ENCODE measurements around the gene NAV1. TPM values are rescaled to one million over a fixed set of nuclear protein-coding genes. Genes with fewer than 3 reads are reported as not detected.
A peak's percentile ranks its signal among the peaks of the same experiment; 100 is the strongest.

Gene NAV1
- total and polyA plus RNA-seq, 4 donors = 1.1 to 2.0 (median 1.3) TPM

DNA sequence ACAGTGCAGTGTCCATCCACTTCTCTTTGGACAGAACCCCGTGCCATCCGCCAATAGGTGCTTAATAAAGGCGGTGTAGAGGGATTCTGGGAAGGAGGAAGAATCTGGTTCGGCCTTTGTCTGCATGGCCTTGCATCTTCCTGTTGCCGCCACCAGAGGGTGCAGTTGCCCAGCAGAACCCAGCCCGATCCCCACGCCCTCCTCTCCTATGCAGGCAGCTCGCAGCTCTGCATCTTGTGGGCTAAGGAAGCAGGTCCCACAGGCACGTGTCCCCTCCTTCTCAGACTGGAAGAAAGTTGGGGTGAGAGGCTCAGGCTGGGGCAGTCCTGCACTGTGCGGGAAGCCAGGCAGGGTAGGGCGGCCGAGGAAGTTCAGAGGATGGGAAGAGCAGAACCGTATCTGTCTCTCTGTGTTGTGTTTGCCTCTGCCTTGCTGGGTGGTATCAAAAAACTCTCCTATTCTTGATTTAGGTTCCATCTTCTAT lies 20.8 kb downstream of the NAV1 start:
- WGBS = 18% methylated on average over 13 of the region's 13 CpGs
- H3K9ac ChIP-seq (ENCODE audit: low read depth in 1 of 2, low read length in 2 of 2) = no peak overlapping the region
- no peak overlapping the region for H3K4me3 ChIP-seq (ENCODE audit: low read depth in 1 of 3, low read length in 3 of 3)
- H3K27ac ChIP-seq (ENCODE audit: low read depth in 1 of 2, low read length in 2 of 2) = no peak overlapping the region
- H3K27me3 ChIP-seq (ENCODE audit: control insufficient read depth in 4 of 4, insufficient read depth in 4 of 4, low read length in 3 of 4) = no peaks in the 10 kb centered on the region
- no peaks in the 10 kb centered on the region for H3K4me1 ChIP-seq (ENCODE audit: control insufficient read depth in 4 of 4, insufficient read depth in 4 of 4, low read length in 3 of 4)
- peak; percentile 72 for DNase-seq (ENCODE audit: low spot score)
- no peaks in the 10 kb centered on the region for H3K36me3 ChIP-seq (ENCODE audit: control insufficient read depth in 4 of 4, insufficient read depth in 3 of 4, low read depth in 1 of 4, low read length in 3 of 4)
- H3K9me3 ChIP-seq (ENCODE audit: control insufficient read depth in 4 of 4, low read length in 3 of 4) = no peaks in the 10 kb centered on the region
- TF ChIP-seq NR2F2 (IDR thresholded peaks at IDR 0.05) (no peak), SP1 (IDR thresholded peaks at IDR 0.05) (no peak), RAD21 (IDR thresholded peaks at IDR 0.05) (peak; percentile 98 to 99), TAF1 (conservative IDR thresholded peaks at IDR 0.05) (no peak)
- TF ChIP-seq, protein P1, sequence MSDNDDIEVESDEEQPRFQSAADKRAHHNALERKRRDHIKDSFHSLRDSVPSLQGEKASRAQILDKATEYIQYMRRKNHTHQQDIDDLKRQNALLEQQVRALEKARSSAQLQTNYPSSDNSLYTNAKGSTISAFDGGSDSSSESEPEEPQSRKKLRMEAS (IDR thresholded peaks at IDR 0.05) = no peak
- TF ChIP-seq, protein P2, sequence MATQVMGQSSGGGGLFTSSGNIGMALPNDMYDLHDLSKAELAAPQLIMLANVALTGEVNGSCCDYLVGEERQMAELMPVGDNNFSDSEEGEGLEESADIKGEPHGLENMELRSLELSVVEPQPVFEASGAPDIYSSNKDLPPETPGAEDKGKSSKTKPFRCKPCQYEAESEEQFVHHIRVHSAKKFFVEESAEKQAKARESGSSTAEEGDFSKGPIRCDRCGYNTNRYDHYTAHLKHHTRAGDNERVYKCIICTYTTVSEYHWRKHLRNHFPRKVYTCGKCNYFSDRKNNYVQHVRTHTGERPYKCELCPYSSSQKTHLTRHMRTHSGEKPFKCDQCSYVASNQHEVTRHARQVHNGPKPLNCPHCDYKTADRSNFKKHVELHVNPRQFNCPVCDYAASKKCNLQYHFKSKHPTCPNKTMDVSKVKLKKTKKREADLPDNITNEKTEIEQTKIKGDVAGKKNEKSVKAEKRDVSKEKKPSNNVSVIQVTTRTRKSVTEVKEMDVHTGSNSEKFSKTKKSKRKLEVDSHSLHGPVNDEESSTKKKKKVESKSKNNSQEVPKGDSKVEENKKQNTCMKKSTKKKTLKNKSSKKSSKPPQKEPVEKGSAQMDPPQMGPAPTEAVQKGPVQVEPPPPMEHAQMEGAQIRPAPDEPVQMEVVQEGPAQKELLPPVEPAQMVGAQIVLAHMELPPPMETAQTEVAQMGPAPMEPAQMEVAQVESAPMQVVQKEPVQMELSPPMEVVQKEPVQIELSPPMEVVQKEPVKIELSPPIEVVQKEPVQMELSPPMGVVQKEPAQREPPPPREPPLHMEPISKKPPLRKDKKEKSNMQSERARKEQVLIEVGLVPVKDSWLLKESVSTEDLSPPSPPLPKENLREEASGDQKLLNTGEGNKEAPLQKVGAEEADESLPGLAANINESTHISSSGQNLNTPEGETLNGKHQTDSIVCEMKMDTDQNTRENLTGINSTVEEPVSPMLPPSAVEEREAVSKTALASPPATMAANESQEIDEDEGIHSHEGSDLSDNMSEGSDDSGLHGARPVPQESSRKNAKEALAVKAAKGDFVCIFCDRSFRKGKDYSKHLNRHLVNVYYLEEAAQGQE (IDR thresholded peaks at IDR 0.05) = no peak
- TF ChIP-seq, protein P3, sequence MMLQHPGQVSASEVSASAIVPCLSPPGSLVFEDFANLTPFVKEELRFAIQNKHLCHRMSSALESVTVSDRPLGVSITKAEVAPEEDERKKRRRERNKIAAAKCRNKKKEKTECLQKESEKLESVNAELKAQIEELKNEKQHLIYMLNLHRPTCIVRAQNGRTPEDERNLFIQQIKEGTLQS (IDR thresholded peaks at IDR 0.05) = no peak
- TF ChIP-seq, protein P4, sequence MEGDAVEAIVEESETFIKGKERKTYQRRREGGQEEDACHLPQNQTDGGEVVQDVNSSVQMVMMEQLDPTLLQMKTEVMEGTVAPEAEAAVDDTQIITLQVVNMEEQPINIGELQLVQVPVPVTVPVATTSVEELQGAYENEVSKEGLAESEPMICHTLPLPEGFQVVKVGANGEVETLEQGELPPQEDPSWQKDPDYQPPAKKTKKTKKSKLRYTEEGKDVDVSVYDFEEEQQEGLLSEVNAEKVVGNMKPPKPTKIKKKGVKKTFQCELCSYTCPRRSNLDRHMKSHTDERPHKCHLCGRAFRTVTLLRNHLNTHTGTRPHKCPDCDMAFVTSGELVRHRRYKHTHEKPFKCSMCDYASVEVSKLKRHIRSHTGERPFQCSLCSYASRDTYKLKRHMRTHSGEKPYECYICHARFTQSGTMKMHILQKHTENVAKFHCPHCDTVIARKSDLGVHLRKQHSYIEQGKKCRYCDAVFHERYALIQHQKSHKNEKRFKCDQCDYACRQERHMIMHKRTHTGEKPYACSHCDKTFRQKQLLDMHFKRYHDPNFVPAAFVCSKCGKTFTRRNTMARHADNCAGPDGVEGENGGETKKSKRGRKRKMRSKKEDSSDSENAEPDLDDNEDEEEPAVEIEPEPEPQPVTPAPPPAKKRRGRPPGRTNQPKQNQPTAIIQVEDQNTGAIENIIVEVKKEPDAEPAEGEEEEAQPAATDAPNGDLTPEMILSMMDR (IDR thresholded peaks at IDR 0.05; ENCODE audit: low read depth, low read length, missing input control) = peak; percentile 98

DNA sequence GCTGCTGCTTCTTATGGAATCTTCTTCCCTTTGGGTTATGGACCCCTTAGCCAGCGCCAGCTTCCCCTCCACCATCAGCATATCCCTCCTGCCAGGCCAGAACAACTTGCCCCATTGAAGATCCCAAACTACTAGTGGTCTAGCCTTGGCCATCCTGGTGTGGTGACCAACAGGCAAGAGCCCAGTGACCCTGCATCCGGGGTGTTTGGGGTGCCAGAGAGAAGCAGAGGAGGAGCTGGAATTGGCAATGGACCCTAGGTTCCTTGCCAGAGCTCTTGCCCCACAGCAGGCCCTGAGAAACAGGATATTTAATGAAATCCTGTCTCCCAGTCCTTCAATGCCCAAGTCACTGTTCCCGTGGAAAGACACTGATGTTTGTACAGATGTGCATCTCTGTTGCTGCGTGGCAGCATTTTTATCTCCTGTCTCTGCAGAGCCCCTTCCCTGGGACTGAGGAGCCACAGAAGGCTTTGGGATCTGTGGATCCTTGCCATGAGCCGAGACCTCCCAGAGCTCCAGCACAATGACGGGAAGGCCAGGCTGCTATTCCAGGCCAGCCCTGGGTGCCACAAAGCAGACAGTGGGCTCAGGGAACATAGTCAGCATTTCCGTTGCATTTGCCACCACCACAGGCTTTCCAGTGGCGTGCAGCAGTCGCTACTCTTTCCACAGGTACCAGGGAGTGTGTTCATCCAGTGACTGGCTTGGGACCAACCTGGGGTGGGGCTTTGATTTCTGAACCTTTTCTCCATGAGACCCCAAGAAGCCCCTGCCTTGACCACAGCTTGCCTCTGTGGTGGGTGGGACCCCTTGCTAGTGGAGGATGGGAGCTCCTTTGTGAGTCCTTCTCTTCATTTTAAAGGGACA lies 21.6 kb downstream of the NAV1 start:
- Histone ChIP-seq H3K4me3 (ENCODE audit: low read depth in 1 of 3, low read length in 3 of 3) (no peak overlapping the region), H3K4me1 (ENCODE audit: control insufficient read depth in 4 of 4, insufficient read depth in 4 of 4, low read length in 3 of 4) (no peaks in the 10 kb centered on the region), H3K27ac (ENCODE audit: low read depth in 1 of 2, low read length in 2 of 2) (no peak overlapping the region), H3K9ac (ENCODE audit: low read depth in 1 of 2, low read length in 2 of 2) (no peak overlapping the region), H3K27me3 (ENCODE audit: control insufficient read depth in 4 of 4, insufficient read depth in 4 of 4, low read length in 3 of 4) (no peaks in the 10 kb centered on the region), H3K36me3 (ENCODE audit: control insufficient read depth in 4 of 4, insufficient read depth in 3 of 4, low read depth in 1 of 4, low read length in 3 of 4) (no peaks in the 10 kb centered on the region), H3K9me3 (ENCODE audit: control insufficient read depth in 4 of 4, low read length in 3 of 4) (no peaks in the 10 kb centered on the region)
- TF ChIP-seq, protein P2 (IDR thresholded peaks at IDR 0.05) = no peak
- TF ChIP-seq FOXA1 (IDR thresholded peaks at IDR 0.05) = no peak
- WGBS = 81% methylated on average over 9 of the region's 9 CpGs
- DNase-seq (ENCODE audit: low spot score) = no peak
